GM12878 (cell line): ENCODE data around the gene MYO1E. TPM values are rescaled to one million over a fixed set of nuclear protein-coding genes. Genes with fewer than 3 reads are reported as not detected.

Source experiments
- ATAC-seq: fragments of 200-7000 bp; cut with Tn5 transposase; 3 replicates; pipeline ENCODE4 v1.9.1; 2020; ENCODE audit warnings: mild to moderate bottlenecking, moderate library complexity
- BruUV-seq: library from RNA; stranded (reverse); fragments of 400-500 nt; replicated peaks from 2 replicates; lab custom pipeline; 2021; lab: Mats Ljungman, UMichigan
- CTCF ChIA-PET: fragments of 300-600 bp; sonication (Branson Sonifier 250); formaldehyde crosslinking; extraction: SDS; loops from one replicate; lab custom pipeline; 2021; ENCODE audit warnings: inconsistent platforms; lab: Yijun Ruan, JAX
- POLR2A ChIA-PET: fragments of 350-600 bp; formaldehyde crosslinking; extraction: SDS; loops from one replicate; lab custom pipeline; 2021; ENCODE audit warnings: inconsistent platforms; lab: Charles Lee
- RAD21 ChIA-PET: fragments of 300-600 bp; sonication (Branson Sonifier 250); formaldehyde crosslinking; loops from one replicate; lab custom pipeline; 2023; ENCODE audit warnings: antibody characterized with exemption; ENCODE audit not compliant: unreplicated experiment; lab: Charles Lee
- SMC1A ChIA-PET: fragments of 300-600 bp; sonication (Branson Sonifier 250); formaldehyde crosslinking; loops from one replicate; lab custom pipeline; 2023; ENCODE audit not compliant: unreplicated experiment, uncharacterized antibody; lab: Charles Lee
- DNase-seq: peaks from one replicate; pipeline ENCODE4 v3.0.0-alpha.2; 2011; ENCODE audit warnings: low read depth, low spot score
- FAIRE-seq: peaks from 3 replicates; lab custom pipeline; 2011; peaks lifted over from hg19 to GRCh38; lab: Jason Lieb, UNC
- H2AFZ ChIP-seq: 2 replicates; pipeline ENCODE4 v1.6.0; 2011; ENCODE audit warnings: low read depth, low read length, control low read depth; ENCODE audit not compliant: control insufficient read depth
- H3K27ac ChIP-seq: 2 replicates; pipeline ENCODE4 v1.5.1; 2011; ENCODE audit warnings: control low read depth; ENCODE audit not compliant: control insufficient read depth, insufficient read depth
- H3K27me3 ChIP-seq, 2 experiments: replicated peaks in 1 of 2; 2 replicates each; pipeline versions ENCODE4 v1.6.0 to v1.6.1; 2011; ENCODE audit warnings: low read length in 1 of 2; ENCODE audit not compliant: control insufficient read depth in 2 of 2, insufficient read depth in 2 of 2
- H3K36me3 ChIP-seq, 2 experiments: 2 replicates each; pipeline ENCODE4 v1.5.1; 2011; ENCODE audit warnings: low read length in 1 of 2; ENCODE audit not compliant: control insufficient read depth in 2 of 2, insufficient read depth in 2 of 2
- H3K4me1 ChIP-seq: 2 replicates; pipeline ENCODE4 v1.6.1; 2011; ENCODE audit warnings: mild to moderate bottlenecking, low read length, moderate library complexity, mixed read lengths; ENCODE audit not compliant: control insufficient read depth, insufficient read depth
- H3K4me2 ChIP-seq: 2 replicates; pipeline ENCODE4 v1.6.0; 2011; ENCODE audit warnings: control low read depth; ENCODE audit not compliant: control insufficient read depth, insufficient read depth
- H3K4me3 ChIP-seq: fragments of 200-600 bp; sonication (generic); 2 replicates; pipeline ENCODE4 v1.5.1; 2016
- H3K79me2 ChIP-seq: 2 replicates; pipeline ENCODE4 v1.6.0; 2011; ENCODE audit warnings: low read length; ENCODE audit not compliant: control insufficient read depth, insufficient read depth
- H3K9ac ChIP-seq: 2 replicates; pipeline ENCODE4 v1.8.0; 2011; ENCODE audit warnings: low read length, control low read depth, mixed read lengths; ENCODE audit not compliant: control insufficient read depth, insufficient read depth
- H3K9me3 ChIP-seq: replicated peaks from 3 replicates; pipeline ENCODE4 v1.5.1; 2011; ENCODE audit warnings: mild to moderate bottlenecking, low read length; ENCODE audit not compliant: control insufficient read depth, insufficient read depth
- H4K20me1 ChIP-seq: 2 replicates; pipeline ENCODE4 v1.6.0; 2011; ENCODE audit not compliant: control insufficient read depth, insufficient read depth
- CHD2 ChIP-seq: IDR thresholded peaks from 2 replicates; pipeline ENCODE4 v1.6.1; 2011; ENCODE audit warnings: low read depth, low read length, improper control_type of control experiment, borderline replicate concordance
- EGR1 ChIP-seq, 2 experiments: IDR thresholded peaks; 1 replicate in 1 of 2; 2 replicates in 1 of 2; pipeline ENCODE4 v1.6.1; 2011 to 2012; ENCODE audit warnings: low read depth in 2 of 2, low read length in 2 of 2, borderline replicate concordance in 1 of 2, mild to moderate bottlenecking in 1 of 2, moderate library complexity in 1 of 2
- GATAD2B ChIP-seq: fragments of 450-650 bp; conservative IDR thresholded peaks from 2 replicates; pipeline ENCODE4 v1.6.1; 2017; ENCODE audit warnings: low read depth, mild to moderate bottlenecking, moderate library complexity
- KAT2A ChIP-seq: conservative IDR thresholded peaks from 2 replicates; pipeline ENCODE4 v1.6.1; 2011; ENCODE audit warnings: low read depth, low read length; ENCODE audit not compliant: control insufficient read depth
- MXI1 ChIP-seq: fragments of 150-350 bp; IDR thresholded peaks from 2 replicates; pipeline ENCODE4 v1.6.1; 2011; ENCODE audit warnings: low read depth, mild to moderate bottlenecking, inconsistent platforms, low read length, improper control_type of control experiment
- SUZ12 ChIP-seq: fragments of 200-600 bp; sonication (generic); IDR thresholded peaks from one replicate; pipeline ENCODE4 v1.6.1; 2018; ENCODE audit warnings: antibody characterized with exemption, mild to moderate bottlenecking; ENCODE audit not compliant: unreplicated experiment
- ZNF217 ChIP-seq: fragments of 450-650 bp; IDR thresholded peaks from 2 replicates; pipeline ENCODE4 v1.6.1; 2017; ENCODE audit warnings: antibody characterized with exemption, mild to moderate bottlenecking
- WGBS: methylation state at CpG from one replicate; pipeline ENCODE4 v1.1.6; 2016; ENCODE audit warnings: low lambda C conversion rate; ENCODE audit not compliant: insufficient replicate concordance, insufficient coverage; ENCODE audit errors: missing lambda C conversion rate; 5-methylcytosine and 5-hydroxymethylcytosine counted together
- in situ Hi-C: fragments of 300-500 bp; cut with MboI; formaldehyde crosslinking; loops from 9 replicates; pipeline ENCODE4 v1.14.3; 2018; ENCODE audit warnings: mixed read lengths
- intact Hi-C: fragments of 100-400 bp; cut with micrococcal nuclease; formaldehyde crosslinking; loops from one replicate; pipeline ENCODE4 v1.14.2; 2022; ENCODE audit not compliant: unreplicated experiment
- polyA plus RNA-seq, 11 experiments: library from polyadenylated mRNA; depleted of rRNA in 4 of 11; unstranded in 6 of 11; stranded (reverse) in 5 of 11; fragments of >200 nt; fragmentation: Nextera tagmentation in 4 of 11; fragmentation: Illumina TruSeq in 1 of 11; extraction: Ambion mirVana in 4 of 11; extraction: Trizol in 1 of 11; gene quantifications; 1 replicate in 1 of 11; 2 replicates in 10 of 11; pipeline versions ENCODE4 v1.2.1 to v1.2.3, GENCODE V29; 2011 to 2016; ENCODE audit warnings: inconsistent platforms in 2 of 11, missing spikeins in 2 of 11, low read depth in 1 of 11
- total RNA-seq, 4 experiments: library from RNA; depleted of rRNA in 3 of 4; stranded (reverse); fragments of >200 nt in 3 of 4; fragmentation: Illumina TruSeq in 1 of 4; extraction: Trizol in 1 of 4; gene quantifications; 2 replicates each; pipeline versions ENCODE4 v1.2.1 to v1.2.3, GENCODE V29; 2013 to 2021
- TF ChIP-seq, protein P1 (sequence below), 3 experiments: IDR thresholded peaks in 2 of 3; conservative IDR thresholded peaks in 1 of 3; 2 replicates each; pipeline ENCODE4 v1.5.1; 2011; ENCODE audit warnings: low read depth in 3 of 3, low read length in 3 of 3, mild to moderate bottlenecking in 3 of 3, control low read depth in 2 of 3, moderate library complexity in 2 of 3, inconsistent platforms in 1 of 3, mixed read lengths in 1 of 3; ENCODE audit not compliant: control insufficient read depth in 2 of 3, insufficient read depth in 1 of 3; ENCODE audit errors: extremely low read depth in 1 of 3
- TF ChIP-seq, protein P2 (sequence below): fragments of 450-650 bp; formaldehyde crosslinking; IDR thresholded peaks from 2 replicates; pipeline ENCODE4 v1.4.0; 2020; ENCODE audit warnings: mild to moderate bottlenecking, moderate library complexity
- TF ChIP-seq, protein P3 (sequence below): IDR thresholded peaks from 2 replicates; pipeline ENCODE4 v1.6.1; 2011; ENCODE audit warnings: low read depth, mild to moderate bottlenecking, low read length, moderate library complexity, borderline replicate concordance; ENCODE audit errors: extremely low read depth

The MYO1E gene
- total and polyA plus RNA-seq, 10 of the 15 experiments (the other 5 are each of a cell fraction or from before 2014, with no cell fraction given) = 10.3 to 266 (median 64.9) TPM

DNA sequence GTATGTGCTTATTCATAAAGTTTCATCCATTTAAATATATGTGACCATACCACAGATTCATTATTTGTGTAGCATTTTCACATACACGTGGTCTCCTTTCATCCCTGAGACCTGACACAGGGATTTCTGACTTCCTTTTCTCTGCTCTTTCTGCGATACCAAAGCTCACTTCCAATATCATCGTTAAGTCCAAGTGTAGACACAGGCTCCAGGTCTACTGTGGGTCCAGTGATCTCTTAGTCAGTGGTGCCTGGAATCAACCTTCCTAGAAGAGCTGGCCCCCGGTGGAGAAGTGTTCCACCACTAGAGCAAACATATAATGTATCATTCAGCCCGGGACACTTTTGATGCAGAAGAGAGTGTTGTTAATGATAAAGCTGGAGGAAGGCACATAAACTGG lies 93.6 kb downstream of the MYO1E start:
- intact Hi-C loops = no loop called here
- Histone ChIP-seq H3K4me3 (no peak overlapping the region), H3K9me3 (no peaks in the 10 kb centered on the region), H3K27ac (no peak overlapping the region), H3K27me3 (no peaks in the 10 kb centered on the region), H3K4me1 (peaks cover 16% of the 10 kb centered on the region), H4K20me1 (0 out of 2 replicates have a peak, but pooled peaks cover 2% of the 10 kb centered on the region), H3K9ac (no peak overlapping the region), H3K79me2 (peaks cover 74% of the 10 kb centered on the region), H2AFZ (no peak overlapping the region), H3K4me2 (no peak overlapping the region), H3K36me3 (peaks cover 0 to 1% of the 10 kb centered on the region in 2 experiments; a peak in 2 of 4 replicates)
- no TSS peak for BruUV-seq
- in situ Hi-C loops = no loop called here
- FAIRE-seq (no peak), DNase-seq (no peak), ATAC-seq (no peak)
- RAD21 ChIA-PET = interaction anchor here (1.1 kb wide), 1 partner anchor 34 kb away, joined by 3 read pairs; no protein-coding TSS in a partner anchor
- POLR2A ChIA-PET = no interaction called here
- CTCF ChIA-PET = interaction anchor here (0.9 to 1.2 kb wide), 4 partner anchors 11 to 55 kb away, joined by 3 to 4 read pairs (median 3); no protein-coding TSS in a partner anchor
- SMC1A ChIA-PET = interaction anchor here (1.1 to 1.9 kb wide), 3 partner anchors 21 to 53 kb away, joined by 4 to 7 read pairs (median 4); no protein-coding TSS in a partner anchor
- TF ChIP-seq KAT2A = no peak
- WGBS = 71% methylated on average over 5 of the region's 5 CpGs

DNA sequence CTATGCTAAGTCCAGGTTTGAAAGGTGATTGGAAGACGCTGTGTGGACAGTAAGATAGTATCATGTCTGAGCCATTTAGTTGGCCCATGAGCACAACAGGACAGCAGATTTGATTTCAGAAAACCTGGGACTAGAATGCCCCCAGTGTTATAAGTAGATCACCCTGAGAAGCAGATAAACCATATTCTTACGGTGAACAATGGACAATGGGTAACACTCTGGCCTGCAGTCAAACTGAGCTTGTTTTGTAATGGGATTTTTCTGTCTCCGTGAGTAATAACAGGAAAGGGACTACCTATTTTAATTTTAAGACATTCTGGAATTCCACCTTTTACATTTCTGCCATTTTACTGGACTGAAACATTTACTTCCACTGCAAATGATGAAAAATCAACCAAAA lies 94.6 kb downstream of the MYO1E start:
- FAIRE-seq = no peak
- no peak for DNase-seq
- intact Hi-C loops = no loop called here
- RAD21 ChIA-PET = no interaction called here
- H3K27ac ChIP-seq = no peak overlapping the region
- no peak overlapping the region for H3K4me2 ChIP-seq
- no peak overlapping the region for H3K9ac ChIP-seq
- no TSS peak for BruUV-seq
- in situ Hi-C loops = no loop called here
- 0 out of 2 replicates have a peak, but pooled peaks cover 2% of the 10 kb centered on the region for H4K20me1 ChIP-seq
- 98% methylated on average over 3 of the region's 3 CpGs for WGBS
- CTCF ChIA-PET = interaction anchor here (0.9 kb wide), 1 partner anchor 22 kb away, joined by 3 read pairs; no protein-coding TSS in a partner anchor
- no peaks in the 10 kb centered on the region for H3K27me3 ChIP-seq
- H3K36me3 ChIP-seq = 0 out of 4 replicates have a peak, but pooled peaks cover 0 to 1% of the 10 kb centered on the region in 2 experiments
- SMC1A ChIA-PET = interaction anchor here (1.5 kb wide), 1 partner anchor 22 kb away, joined by 4 read pairs; no protein-coding TSS in a partner anchor
- H3K4me1 ChIP-seq = peaks cover 17% of the 10 kb centered on the region
- ATAC-seq = no peak
- peaks cover 72% of the 10 kb centered on the region for H3K79me2 ChIP-seq
- no peak overlapping the region for H3K4me3 ChIP-seq
- H3K9me3 ChIP-seq = no peaks in the 10 kb centered on the region
- POLR2A ChIA-PET = no interaction called here
- no peak overlapping the region for H2AFZ ChIP-seq
- TF ChIP-seq, protein P1, sequence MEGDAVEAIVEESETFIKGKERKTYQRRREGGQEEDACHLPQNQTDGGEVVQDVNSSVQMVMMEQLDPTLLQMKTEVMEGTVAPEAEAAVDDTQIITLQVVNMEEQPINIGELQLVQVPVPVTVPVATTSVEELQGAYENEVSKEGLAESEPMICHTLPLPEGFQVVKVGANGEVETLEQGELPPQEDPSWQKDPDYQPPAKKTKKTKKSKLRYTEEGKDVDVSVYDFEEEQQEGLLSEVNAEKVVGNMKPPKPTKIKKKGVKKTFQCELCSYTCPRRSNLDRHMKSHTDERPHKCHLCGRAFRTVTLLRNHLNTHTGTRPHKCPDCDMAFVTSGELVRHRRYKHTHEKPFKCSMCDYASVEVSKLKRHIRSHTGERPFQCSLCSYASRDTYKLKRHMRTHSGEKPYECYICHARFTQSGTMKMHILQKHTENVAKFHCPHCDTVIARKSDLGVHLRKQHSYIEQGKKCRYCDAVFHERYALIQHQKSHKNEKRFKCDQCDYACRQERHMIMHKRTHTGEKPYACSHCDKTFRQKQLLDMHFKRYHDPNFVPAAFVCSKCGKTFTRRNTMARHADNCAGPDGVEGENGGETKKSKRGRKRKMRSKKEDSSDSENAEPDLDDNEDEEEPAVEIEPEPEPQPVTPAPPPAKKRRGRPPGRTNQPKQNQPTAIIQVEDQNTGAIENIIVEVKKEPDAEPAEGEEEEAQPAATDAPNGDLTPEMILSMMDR (IDR thresholded peaks at IDR 0.05 in 2 of 3, conservative IDR thresholded peaks at IDR 0.05 in 1 of 3; ENCODE audit: control insufficient read depth in 2 of 3, extremely low read depth in 1 of 3, insufficient read depth in 1 of 3, low read depth in 3 of 3, low read length in 3 of 3) = no peak
- TF ChIP-seq ZNF217 = no peak
- no peak for TF ChIP-seq MXI1
- no peak for TF ChIP-seq SUZ12
- TF ChIP-seq, protein P2, sequence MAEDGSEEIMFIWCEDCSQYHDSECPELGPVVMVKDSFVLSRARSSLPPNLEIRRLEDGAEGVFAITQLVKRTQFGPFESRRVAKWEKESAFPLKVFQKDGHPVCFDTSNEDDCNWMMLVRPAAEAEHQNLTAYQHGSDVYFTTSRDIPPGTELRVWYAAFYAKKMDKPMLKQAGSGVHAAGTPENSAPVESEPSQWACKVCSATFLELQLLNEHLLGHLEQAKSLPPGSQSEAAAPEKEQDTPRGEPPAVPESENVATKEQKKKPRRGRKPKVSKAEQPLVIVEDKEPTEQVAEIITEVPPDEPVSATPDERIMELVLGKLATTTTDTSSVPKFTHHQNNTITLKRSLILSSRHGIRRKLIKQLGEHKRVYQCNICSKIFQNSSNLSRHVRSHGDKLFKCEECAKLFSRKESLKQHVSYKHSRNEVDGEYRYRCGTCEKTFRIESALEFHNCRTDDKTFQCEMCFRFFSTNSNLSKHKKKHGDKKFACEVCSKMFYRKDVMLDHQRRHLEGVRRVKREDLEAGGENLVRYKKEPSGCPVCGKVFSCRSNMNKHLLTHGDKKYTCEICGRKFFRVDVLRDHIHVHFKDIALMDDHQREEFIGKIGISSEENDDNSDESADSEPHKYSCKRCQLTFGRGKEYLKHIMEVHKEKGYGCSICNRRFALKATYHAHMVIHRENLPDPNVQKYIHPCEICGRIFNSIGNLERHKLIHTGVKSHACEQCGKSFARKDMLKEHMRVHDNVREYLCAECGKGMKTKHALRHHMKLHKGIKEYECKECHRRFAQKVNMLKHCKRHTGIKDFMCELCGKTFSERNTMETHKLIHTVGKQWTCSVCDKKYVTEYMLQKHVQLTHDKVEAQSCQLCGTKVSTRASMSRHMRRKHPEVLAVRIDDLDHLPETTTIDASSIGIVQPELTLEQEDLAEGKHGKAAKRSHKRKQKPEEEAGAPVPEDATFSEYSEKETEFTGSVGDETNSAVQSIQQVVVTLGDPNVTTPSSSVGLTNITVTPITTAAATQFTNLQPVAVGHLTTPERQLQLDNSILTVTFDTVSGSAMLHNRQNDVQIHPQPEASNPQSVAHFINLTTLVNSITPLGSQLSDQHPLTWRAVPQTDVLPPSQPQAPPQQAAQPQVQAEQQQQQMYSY (CRISPR knock-in tag) = no peak
- TF ChIP-seq GATAD2B = no peak
- TF ChIP-seq, protein P3, sequence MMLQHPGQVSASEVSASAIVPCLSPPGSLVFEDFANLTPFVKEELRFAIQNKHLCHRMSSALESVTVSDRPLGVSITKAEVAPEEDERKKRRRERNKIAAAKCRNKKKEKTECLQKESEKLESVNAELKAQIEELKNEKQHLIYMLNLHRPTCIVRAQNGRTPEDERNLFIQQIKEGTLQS = no peak
- no peak for TF ChIP-seq CHD2
- no peak for TF ChIP-seq EGR1 (IDR thresholded peaks at IDR 0.05; ENCODE audit: borderline replicate concordance in 1 of 2, low read depth in 2 of 2, low read length in 2 of 2)
